ENCODE data around the gene SLC22A13.

The SLC22A13 gene

DNA sequence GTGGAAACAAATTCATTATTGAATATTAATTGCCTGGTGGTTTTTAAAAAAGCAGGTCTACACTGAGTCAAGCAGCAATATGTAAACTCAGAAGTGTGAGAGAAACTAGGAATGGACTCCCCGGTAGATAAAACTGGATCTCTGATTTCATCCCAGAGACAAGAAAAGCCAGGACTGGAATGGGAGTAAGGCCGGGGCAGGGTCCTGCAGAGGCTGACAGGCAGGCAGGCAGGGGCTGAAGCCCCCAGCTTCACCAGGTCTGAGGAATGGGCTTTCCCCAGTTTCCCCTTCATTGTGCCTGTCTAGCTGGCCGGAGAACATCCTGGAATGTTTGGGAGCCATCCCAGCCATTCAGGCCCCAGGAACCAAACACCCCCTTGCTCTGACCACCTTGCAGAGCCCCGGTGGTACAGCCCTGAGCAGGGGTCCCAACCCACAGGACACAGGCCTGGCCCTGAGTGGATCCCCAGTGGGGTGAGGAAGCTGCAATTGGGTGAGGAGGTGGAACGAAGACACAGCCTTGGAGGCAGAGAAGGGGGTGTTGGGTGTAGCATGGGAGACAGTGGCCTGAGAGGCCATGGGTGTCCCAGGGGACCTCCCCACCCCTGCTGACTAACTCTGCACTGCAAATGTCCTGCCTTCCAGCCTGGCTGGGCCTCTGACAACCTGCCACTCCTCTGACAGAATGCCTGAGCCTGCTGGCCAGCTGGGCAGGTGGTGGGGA lies 49.3 kb downstream of the SLC22A13 start:
- Histone ChIP-seq H4K20me1 (ENCODE audit: insufficient read depth, low read length, poor library complexity, severe bottlenecking) (no peaks in the 10 kb centered on the region), H2AFZ (ENCODE audit: low read length) (no peak overlapping the region), H3K79me2 (ENCODE audit: insufficient read depth, low read length) (no peaks in the 10 kb centered on the region), H3K9me2 (replicated peaks; ENCODE audit: low read depth, low read length) (no peaks in the 10 kb centered on the region), H3F3A (ENCODE audit: low read depth) (no peaks in the 10 kb centered on the region), H3K27me3 (ENCODE audit: insufficient read depth, low read length, poor library complexity, severe bottlenecking) (no peaks in the 10 kb centered on the region), H3K9ac (ENCODE audit: low read depth, low read length, poor library complexity, severe bottlenecking) (no peak overlapping the region), H3K36me3 (ENCODE audit: insufficient read depth, low read length) (no peaks in the 10 kb centered on the region), H3K4me1 (ENCODE audit: insufficient read depth, low read length, poor library complexity, severe bottlenecking) (peaks cover 3% of the 10 kb centered on the region), H3K4me3 (ENCODE audit: low read length, poor library complexity, severe bottlenecking) (no peak overlapping the region), H3K4me2 (ENCODE audit: low read depth, low read length, poor library complexity, severe bottlenecking) (no peak overlapping the region), H3K9me3 (ENCODE audit: insufficient read depth, low read depth, low read length) (no peaks in the 10 kb centered on the region)
- TF ChIP-seq, protein P1, sequence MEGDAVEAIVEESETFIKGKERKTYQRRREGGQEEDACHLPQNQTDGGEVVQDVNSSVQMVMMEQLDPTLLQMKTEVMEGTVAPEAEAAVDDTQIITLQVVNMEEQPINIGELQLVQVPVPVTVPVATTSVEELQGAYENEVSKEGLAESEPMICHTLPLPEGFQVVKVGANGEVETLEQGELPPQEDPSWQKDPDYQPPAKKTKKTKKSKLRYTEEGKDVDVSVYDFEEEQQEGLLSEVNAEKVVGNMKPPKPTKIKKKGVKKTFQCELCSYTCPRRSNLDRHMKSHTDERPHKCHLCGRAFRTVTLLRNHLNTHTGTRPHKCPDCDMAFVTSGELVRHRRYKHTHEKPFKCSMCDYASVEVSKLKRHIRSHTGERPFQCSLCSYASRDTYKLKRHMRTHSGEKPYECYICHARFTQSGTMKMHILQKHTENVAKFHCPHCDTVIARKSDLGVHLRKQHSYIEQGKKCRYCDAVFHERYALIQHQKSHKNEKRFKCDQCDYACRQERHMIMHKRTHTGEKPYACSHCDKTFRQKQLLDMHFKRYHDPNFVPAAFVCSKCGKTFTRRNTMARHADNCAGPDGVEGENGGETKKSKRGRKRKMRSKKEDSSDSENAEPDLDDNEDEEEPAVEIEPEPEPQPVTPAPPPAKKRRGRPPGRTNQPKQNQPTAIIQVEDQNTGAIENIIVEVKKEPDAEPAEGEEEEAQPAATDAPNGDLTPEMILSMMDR (conservative IDR thresholded peaks at IDR 0.05; ENCODE audit: low read length) = no peak
- no peak for TF ChIP-seq EZH2phosphoT487 (IDR thresholded peaks at IDR 0.05; ENCODE audit: borderline replicate concordance)

DNA sequence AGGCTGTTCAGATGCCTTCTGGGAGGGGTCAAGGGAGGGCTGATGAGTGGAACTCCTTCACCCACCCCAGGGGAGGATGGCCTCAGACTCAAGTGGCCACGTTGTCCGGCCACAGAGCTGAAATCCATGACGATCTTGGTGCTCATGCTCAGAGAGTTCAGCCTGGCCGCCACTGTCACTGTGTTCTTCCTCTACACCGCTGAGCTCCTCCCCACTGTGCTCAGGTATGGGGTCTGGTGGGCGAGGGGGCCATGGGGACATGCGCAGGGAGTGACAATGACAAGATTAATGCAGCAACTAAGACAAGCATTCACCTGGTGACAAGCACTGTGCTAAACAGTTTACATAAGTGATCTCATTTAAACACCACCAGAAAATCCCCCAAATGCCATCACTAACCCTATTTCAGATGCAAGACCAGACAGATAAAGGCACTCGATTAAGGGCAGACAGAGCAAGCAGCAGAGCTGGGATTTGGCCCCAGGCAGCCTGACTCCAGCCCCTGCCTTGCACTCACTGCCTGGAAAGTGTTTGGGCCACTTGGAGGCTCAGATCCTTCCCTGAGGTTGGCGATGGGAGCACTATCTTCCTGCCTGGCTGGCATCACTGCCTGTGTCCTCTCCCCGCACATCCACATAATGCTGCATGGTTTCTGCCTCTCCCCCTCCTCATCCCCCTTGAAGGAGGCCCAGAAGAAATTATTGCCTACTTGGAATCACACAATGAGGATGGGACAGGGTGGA lies 50.0 kb downstream of the SLC22A13 start:
- no peak overlapping the region for H2AFZ ChIP-seq (ENCODE audit: low read length)
- TF ChIP-seq, protein P1 (conservative IDR thresholded peaks at IDR 0.05; ENCODE audit: low read length) = no peak
- no peak for TF ChIP-seq EZH2phosphoT487 (IDR thresholded peaks at IDR 0.05; ENCODE audit: borderline replicate concordance)
- no peaks in the 10 kb centered on the region for H3K27me3 ChIP-seq (ENCODE audit: insufficient read depth, low read length, poor library complexity, severe bottlenecking)
- H3K9me3 ChIP-seq (ENCODE audit: insufficient read depth, low read depth, low read length) = no peaks in the 10 kb centered on the region
- no peak overlapping the region for H3K4me2 ChIP-seq (ENCODE audit: low read depth, low read length, poor library complexity, severe bottlenecking)
- H3K9me2 ChIP-seq (replicated peaks; ENCODE audit: low read depth, low read length) = no peaks in the 10 kb centered on the region
- H3K4me1 ChIP-seq (ENCODE audit: insufficient read depth, low read length, poor library complexity, severe bottlenecking) = peaks cover 3% of the 10 kb centered on the region
- H3K9ac ChIP-seq (ENCODE audit: low read depth, low read length, poor library complexity, severe bottlenecking) = no peak overlapping the region
- no peaks in the 10 kb centered on the region for H4K20me1 ChIP-seq (ENCODE audit: insufficient read depth, low read length, poor library complexity, severe bottlenecking)
- no peaks in the 10 kb centered on the region for H3K36me3 ChIP-seq (ENCODE audit: insufficient read depth, low read length)
- H3K4me3 ChIP-seq (ENCODE audit: low read length, poor library complexity, severe bottlenecking) = no peak overlapping the region
- H3F3A ChIP-seq (ENCODE audit: low read depth) = no peaks in the 10 kb centered on the region
- no peaks in the 10 kb centered on the region for H3K79me2 ChIP-seq (ENCODE audit: insufficient read depth, low read length)

DNA sequence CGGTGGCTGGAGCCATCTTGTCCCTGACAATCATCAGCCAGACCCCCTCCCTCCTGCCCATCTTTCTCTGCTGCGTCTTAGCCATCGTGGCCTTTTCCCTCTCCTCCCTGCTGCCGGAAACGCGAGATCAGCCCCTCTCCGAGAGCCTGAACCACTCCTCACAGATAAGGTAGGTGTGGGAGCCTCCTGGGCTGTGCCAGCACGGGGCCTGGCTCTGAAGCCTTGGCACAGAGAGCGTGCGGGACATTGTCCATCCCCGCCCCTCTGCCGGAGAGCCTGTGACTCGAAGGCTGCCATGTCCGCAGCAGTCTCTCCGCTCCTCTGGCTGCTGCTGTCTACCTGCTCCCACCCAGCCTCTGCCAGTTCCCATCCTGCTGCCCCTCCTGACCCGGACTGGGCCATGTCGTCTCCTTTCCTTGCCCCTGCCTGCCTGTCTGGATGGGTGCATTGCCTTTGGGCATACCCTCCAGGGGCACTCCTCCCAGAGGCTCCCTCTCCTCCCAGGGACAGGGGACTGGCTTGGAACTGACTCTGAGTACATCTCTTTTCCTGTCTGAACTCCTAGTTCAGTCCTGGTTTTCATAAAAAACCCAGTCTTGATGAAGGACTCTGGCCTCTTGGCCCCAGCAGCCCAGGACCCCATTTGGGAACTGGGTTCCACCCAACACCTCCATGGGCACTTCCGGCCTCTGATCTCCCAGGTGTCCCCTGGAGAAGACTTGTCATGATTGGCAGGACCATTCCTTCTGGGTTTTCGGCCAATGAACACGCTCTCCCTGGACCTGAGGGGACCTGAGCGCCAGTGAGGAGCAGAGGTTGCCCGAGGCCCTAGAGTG lies 51.0 kb downstream of the SLC22A13 start:
- no peak for TF ChIP-seq EZH2phosphoT487 (IDR thresholded peaks at IDR 0.05; ENCODE audit: borderline replicate concordance)
- no peaks in the 10 kb centered on the region for H3F3A ChIP-seq (ENCODE audit: low read depth)
- H3K9me3 ChIP-seq (ENCODE audit: insufficient read depth, low read depth, low read length) = no peaks in the 10 kb centered on the region
- peaks cover 3% of the 10 kb centered on the region for H3K4me1 ChIP-seq (ENCODE audit: insufficient read depth, low read length, poor library complexity, severe bottlenecking)
- H4K20me1 ChIP-seq (ENCODE audit: insufficient read depth, low read length, poor library complexity, severe bottlenecking) = no peaks in the 10 kb centered on the region
- H3K4me3 ChIP-seq (ENCODE audit: low read length, poor library complexity, severe bottlenecking) = no peak overlapping the region
- no peak overlapping the region for H3K9ac ChIP-seq (ENCODE audit: low read depth, low read length, poor library complexity, severe bottlenecking)
- H3K79me2 ChIP-seq (ENCODE audit: insufficient read depth, low read length) = no peaks in the 10 kb centered on the region
- H2AFZ ChIP-seq (ENCODE audit: low read length) = no peak overlapping the region
- no peaks in the 10 kb centered on the region for H3K36me3 ChIP-seq (ENCODE audit: insufficient read depth, low read length)
- H3K9me2 ChIP-seq (replicated peaks; ENCODE audit: low read depth, low read length) = no peaks in the 10 kb centered on the region
- H3K4me2 ChIP-seq (ENCODE audit: low read depth, low read length, poor library complexity, severe bottlenecking) = no peak overlapping the region
- H3K27me3 ChIP-seq (ENCODE audit: insufficient read depth, low read length, poor library complexity, severe bottlenecking) = no peaks in the 10 kb centered on the region

Data from Loucy (cell line).